ENCODE data around the gene SKI.
"Not testable (repeated sequence)": the region's sequence is repeated elsewhere in the genome, so short reads cannot be mapped to it uniquely, and the experiment has no call there.

DNA sequence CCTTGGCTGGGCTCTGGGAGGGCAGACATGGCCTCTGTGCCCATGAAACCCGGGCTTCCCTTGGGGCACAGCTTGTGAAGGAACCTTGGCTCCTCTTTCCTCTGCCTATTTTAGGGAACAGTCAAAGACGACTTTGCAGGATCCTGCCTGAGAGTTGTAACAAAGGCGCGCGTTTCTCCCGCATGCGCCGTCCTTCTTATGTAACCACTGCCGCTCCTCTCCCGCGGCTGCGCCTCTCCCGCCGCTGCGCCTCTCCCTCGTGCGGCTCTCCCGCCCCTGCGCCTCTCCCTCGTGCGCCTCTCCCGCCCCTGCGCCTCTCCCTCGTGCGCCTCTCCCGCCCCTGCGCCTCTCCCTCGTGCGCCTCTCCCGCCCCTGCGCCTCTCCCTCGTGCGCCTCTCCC lies 103.5 kb downstream of the SKI start:
- not testable (repeated sequence) for TF ChIP-seq MYC (IDR thresholded peaks at IDR 0.05; ENCODE audit: insufficient read depth, insufficient read length, insufficient replicate concordance, low read length, severe bottlenecking); TAF1 (IDR thresholded peaks at IDR 0.05; ENCODE audit: borderline replicate concordance, low read depth, low read length); SMAD5 (IDR thresholded peaks at IDR 0.05; ENCODE audit: low read depth); CHD2 (IDR thresholded peaks at IDR 0.05; ENCODE audit: borderline replicate concordance, low read depth, low read length); NFYB (IDR thresholded peaks at IDR 0.05; ENCODE audit: insufficient read depth, low read depth, low read length); RELA (IDR thresholded peaks at IDR 0.05; ENCODE audit: borderline replicate concordance, partially characterized antibody); CEBPB (IDR thresholded peaks at IDR 0.05; ENCODE audit: borderline replicate concordance in 1 of 2, low read depth in 2 of 2, low read length in 2 of 2); CBX3 (IDR thresholded peaks at IDR 0.05; ENCODE audit: borderline replicate concordance, low read depth); ZNF217 (IDR thresholded peaks at IDR 0.05)
- TF ChIP-seq, protein P1, sequence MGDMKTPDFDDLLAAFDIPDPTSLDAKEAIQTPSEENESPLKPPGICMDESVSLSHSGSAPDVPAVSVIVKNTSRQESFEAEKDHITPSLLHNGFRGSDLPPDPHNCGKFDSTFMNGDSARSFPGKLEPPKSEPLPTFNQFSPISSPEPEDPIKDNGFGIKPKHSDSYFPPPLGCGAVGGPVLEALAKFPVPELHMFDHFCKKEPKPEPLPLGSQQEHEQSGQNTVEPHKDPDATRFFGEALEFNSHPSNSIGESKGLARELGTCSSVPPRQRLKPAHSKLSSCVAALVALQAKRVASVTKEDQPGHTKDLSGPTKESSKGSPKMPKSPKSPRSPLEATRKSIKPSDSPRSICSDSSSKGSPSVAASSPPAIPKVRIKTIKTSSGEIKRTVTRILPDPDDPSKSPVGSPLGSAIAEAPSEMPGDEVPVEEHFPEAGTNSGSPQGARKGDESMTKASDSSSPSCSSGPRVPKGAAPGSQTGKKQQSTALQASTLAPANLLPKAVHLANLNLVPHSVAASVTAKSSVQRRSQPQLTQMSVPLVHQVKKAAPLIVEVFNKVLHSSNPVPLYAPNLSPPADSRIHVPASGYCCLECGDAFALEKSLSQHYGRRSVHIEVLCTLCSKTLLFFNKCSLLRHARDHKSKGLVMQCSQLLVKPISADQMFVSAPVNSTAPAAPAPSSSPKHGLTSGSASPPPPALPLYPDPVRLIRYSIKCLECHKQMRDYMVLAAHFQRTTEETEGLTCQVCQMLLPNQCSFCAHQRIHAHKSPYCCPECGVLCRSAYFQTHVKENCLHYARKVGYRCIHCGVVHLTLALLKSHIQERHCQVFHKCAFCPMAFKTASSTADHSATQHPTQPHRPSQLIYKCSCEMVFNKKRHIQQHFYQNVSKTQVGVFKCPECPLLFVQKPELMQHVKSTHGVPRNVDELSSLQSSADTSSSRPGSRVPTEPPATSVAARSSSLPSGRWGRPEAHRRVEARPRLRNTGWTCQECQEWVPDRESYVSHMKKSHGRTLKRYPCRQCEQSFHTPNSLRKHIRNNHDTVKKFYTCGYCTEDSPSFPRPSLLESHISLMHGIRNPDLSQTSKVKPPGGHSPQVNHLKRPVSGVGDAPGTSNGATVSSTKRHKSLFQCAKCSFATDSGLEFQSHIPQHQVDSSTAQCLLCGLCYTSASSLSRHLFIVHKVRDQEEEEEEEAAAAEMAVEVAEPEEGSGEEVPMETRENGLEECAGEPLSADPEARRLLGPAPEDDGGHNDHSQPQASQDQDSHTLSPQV (IDR thresholded peaks at IDR 0.05) = not testable (repeated sequence)
- TF ChIP-seq, protein P2, sequence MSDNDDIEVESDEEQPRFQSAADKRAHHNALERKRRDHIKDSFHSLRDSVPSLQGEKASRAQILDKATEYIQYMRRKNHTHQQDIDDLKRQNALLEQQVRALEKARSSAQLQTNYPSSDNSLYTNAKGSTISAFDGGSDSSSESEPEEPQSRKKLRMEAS (IDR thresholded peaks at IDR 0.05; ENCODE audit: low read depth, low read length) = not testable (repeated sequence)
- TF ChIP-seq, protein P3, sequence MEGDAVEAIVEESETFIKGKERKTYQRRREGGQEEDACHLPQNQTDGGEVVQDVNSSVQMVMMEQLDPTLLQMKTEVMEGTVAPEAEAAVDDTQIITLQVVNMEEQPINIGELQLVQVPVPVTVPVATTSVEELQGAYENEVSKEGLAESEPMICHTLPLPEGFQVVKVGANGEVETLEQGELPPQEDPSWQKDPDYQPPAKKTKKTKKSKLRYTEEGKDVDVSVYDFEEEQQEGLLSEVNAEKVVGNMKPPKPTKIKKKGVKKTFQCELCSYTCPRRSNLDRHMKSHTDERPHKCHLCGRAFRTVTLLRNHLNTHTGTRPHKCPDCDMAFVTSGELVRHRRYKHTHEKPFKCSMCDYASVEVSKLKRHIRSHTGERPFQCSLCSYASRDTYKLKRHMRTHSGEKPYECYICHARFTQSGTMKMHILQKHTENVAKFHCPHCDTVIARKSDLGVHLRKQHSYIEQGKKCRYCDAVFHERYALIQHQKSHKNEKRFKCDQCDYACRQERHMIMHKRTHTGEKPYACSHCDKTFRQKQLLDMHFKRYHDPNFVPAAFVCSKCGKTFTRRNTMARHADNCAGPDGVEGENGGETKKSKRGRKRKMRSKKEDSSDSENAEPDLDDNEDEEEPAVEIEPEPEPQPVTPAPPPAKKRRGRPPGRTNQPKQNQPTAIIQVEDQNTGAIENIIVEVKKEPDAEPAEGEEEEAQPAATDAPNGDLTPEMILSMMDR (IDR thresholded peaks at IDR 0.05 in 2 of 3, conservative IDR thresholded peaks at IDR 0.05 in 1 of 3; ENCODE audit: control insufficient read depth in 2 of 3, extremely low read depth in 1 of 3, insufficient read depth in 1 of 3, low read depth in 3 of 3, low read length in 3 of 3) = not testable (repeated sequence)
